Osteoblast (primary cell): ENCODE measurements around the gene CA14. TPM values are rescaled to one million over a fixed set of nuclear protein-coding genes. Genes with fewer than 3 reads are reported as not detected.

Experiments used
- DNase-seq: peaks from one replicate; pipeline ENCODE4 v3.0.0; 2011; ENCODE audit warnings: low spot score, mixed read lengths; ENCODE audit not compliant: insufficient read length; ENCODE audit errors: missing footprints
- H2AFZ ChIP-seq: 2 replicates; pipeline ENCODE4 v1.6.0; 2011; ENCODE audit warnings: mild to moderate bottlenecking, low read length
- H3K27ac ChIP-seq: 2 replicates; pipeline ENCODE4 v1.5.1; 2011; ENCODE audit warnings: mild to moderate bottlenecking, low read depth, low read length, moderate library complexity
- H3K27me3 ChIP-seq: 2 replicates; pipeline ENCODE4 v1.6.0; 2012; ENCODE audit warnings: mild to moderate bottlenecking, control low read depth, inconsistent platforms, low read length, moderate library complexity; ENCODE audit not compliant: insufficient read depth
- H3K36me3 ChIP-seq: 2 replicates; pipeline ENCODE4 v1.5.1; 2011; ENCODE audit warnings: mild to moderate bottlenecking, low read length, control low read depth, moderate library complexity; ENCODE audit not compliant: insufficient read depth
- H3K4me1 ChIP-seq: 2 replicates; pipeline ENCODE4 v1.5.1; 2011; ENCODE audit warnings: mild to moderate bottlenecking, low read length, control low read depth, moderate library complexity; ENCODE audit not compliant: insufficient read depth
- H3K4me2 ChIP-seq: 2 replicates; pipeline ENCODE4 v1.6.0; 2011; ENCODE audit warnings: mild to moderate bottlenecking, low read length; ENCODE audit not compliant: insufficient read depth
- H3K4me3 ChIP-seq: fragments of 200-600 bp; sonication (generic); 3 replicates; pipeline ENCODE4 v1.5.1; 2012; ENCODE audit warnings: mild to moderate bottlenecking, low read length, inconsistent platforms; ENCODE audit not compliant: insufficient read depth
- H3K79me2 ChIP-seq: 2 replicates; pipeline ENCODE4 v1.6.0; 2012; ENCODE audit warnings: mild to moderate bottlenecking, low read length, control low read depth, inconsistent platforms; ENCODE audit not compliant: insufficient read depth
- H3K9me3 ChIP-seq: 2 replicates; pipeline ENCODE4 v1.5.1; 2011; ENCODE audit warnings: low read depth, low read length, control low read depth
- H4K20me1 ChIP-seq: 2 replicates; pipeline ENCODE4 v1.6.0; 2012; ENCODE audit warnings: mild to moderate bottlenecking, low read length, control low read depth; ENCODE audit not compliant: insufficient read depth
- CTCF ChIP-seq: IDR thresholded peaks from 2 replicates; pipeline ENCODE4 v1.5.1; 2011; ENCODE audit warnings: mild to moderate bottlenecking, low read depth, low read length, moderate library complexity; ENCODE audit errors: extremely low read depth
- total RNA-seq: library from RNA; depleted of rRNA; stranded (reverse); fragments of >200 nt; gene quantifications from 2 replicates; pipeline ENCODE4 v1.2.3, GENCODE V29; 2012

The CA14 gene
- total RNA-seq, 1 donor, result not detected

- no peak overlapping the region for H2AFZ ChIP-seq
- peaks cover 28% of the 10 kb centered on the region for H3K27me3 ChIP-seq
- H3K4me2 ChIP-seq, result no peak overlapping the region
- no peak overlapping the region for H3K27ac ChIP-seq
- no peaks in the 10 kb centered on the region for H4K20me1 ChIP-seq
- DNase-seq, result peak; percentile 57
- no peak for TF ChIP-seq CTCF
- H3K4me3 ChIP-seq, result no peak overlapping the region
- H3K36me3 ChIP-seq, result peaks cover 22% of the 10 kb centered on the region
- peaks cover 16% of the 10 kb centered on the region for H3K79me2 ChIP-seq
- peaks cover 11% of the 10 kb centered on the region for H3K4me1 ChIP-seq
- no peaks in the 10 kb centered on the region for H3K9me3 ChIP-seq
These were observed 5.1 kb downstream of the CA14 start for GRCh38 chr1:150262388-150263320.

- no peak overlapping the region for H3K27ac ChIP-seq
These were observed 6.0 kb downstream of the CA14 start for GRCh38 chr1:150263549-150263948.

DNA sequence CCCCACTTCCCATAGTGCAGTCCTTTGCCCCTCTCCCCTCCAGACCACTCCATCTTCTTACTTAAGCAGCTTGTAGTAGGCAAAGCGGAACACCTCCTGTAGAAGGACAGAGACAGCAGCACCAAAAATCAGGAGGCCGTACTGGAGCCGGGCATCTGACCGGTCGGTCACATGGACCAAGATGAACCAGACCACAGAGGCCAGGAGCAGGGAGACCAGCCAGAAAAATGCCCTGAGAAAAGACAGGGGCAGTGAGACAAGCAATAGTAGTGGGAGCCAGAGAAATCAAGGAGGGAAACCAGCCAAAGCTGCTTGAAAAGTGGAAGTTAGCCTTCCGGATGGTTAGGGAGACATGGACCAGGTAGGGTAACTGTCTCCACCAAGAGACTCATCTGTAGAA lies 10.3 kb downstream of the CA14 start:
- Histone ChIP-seq H3K27ac (peak overlapping the region; percentile 86), H3K36me3 (peaks cover 22% of the 10 kb centered on the region), H3K4me2 (peak overlapping the region; percentile 86), H3K4me3 (peak overlapping the region; percentile 97), H3K79me2 (peaks cover 31% of the 10 kb centered on the region), H2AFZ (peak overlapping the region; percentile 93), H3K4me1 (peaks cover 27% of the 10 kb centered on the region), H3K9me3 (no peaks in the 10 kb centered on the region), H4K20me1 (no peaks in the 10 kb centered on the region), H3K27me3 (no peaks in the 10 kb centered on the region)
- peak; percentile 81 for DNase-seq
- no peak for TF ChIP-seq CTCF

More at GRCh38 chr1:150263549-150263948, 6.0 kb downstream of the CA14 start:
- H3K9me3 ChIP-seq, result no peaks in the 10 kb centered on the region
- H3K4me1 ChIP-seq, result peaks cover 15% of the 10 kb centered on the region
- no peak overlapping the region for H2AFZ ChIP-seq
- H3K36me3 ChIP-seq, result peaks cover 22% of the 10 kb centered on the region
- H3K79me2 ChIP-seq, result peaks cover 25% of the 10 kb centered on the region
- peaks cover 19% of the 10 kb centered on the region for H3K27me3 ChIP-seq
- no peak overlapping the region for H3K4me3 ChIP-seq
- no peak for TF ChIP-seq CTCF
- no peak overlapping the region for H3K4me2 ChIP-seq
- DNase-seq, result peak; percentile 19
- H4K20me1 ChIP-seq, result no peaks in the 10 kb centered on the region

GRCh38 chr1:150268340-150268704 lies 10.7 kb downstream of the CA14 start:
- Histone ChIP-seq H3K36me3 (peaks cover 22% of the 10 kb centered on the region), H3K9me3 (no peaks in the 10 kb centered on the region), H2AFZ (peak overlapping the region; percentile 93), H4K20me1 (no peaks in the 10 kb centered on the region), H3K27me3 (no peaks in the 10 kb centered on the region), H3K4me3 (peak overlapping the region; percentile 97), H3K27ac (peak overlapping the region; percentile 86), H3K4me2 (peak overlapping the region; percentile 86), H3K79me2 (peaks cover 31% of the 10 kb centered on the region), H3K4me1 (peaks cover 31% of the 10 kb centered on the region)
- TF ChIP-seq CTCF, result no peak
- peak; percentile 80 for DNase-seq
